HEK293 (cell line): ENCODE data around the gene WDR35.
"Not testable (repeated sequence)": the region's sequence is repeated elsewhere in the genome, so short reads cannot be mapped to it uniquely, and the experiment has no call there.

ENCODE experiments used
- CTCF ChIA-PET: fragments of 350-600 bp; formaldehyde crosslinking; extraction: SDS; loops from one replicate; lab custom pipeline; 2021; ENCODE audit warnings: antibody characterized with exemption; lab: Yijun Ruan, JAX
- POLR2A ChIA-PET: fragments of 300-600 bp; formaldehyde crosslinking; extraction: SDS; loops from one replicate; lab custom pipeline; 2020; ENCODE audit warnings: antibody characterized with exemption, inconsistent platforms; lab: Yijun Ruan, JAX
- H3K27ac ChIP-seq: fragments of 200-500 bp; sonication (Bioruptor generic); 2 replicates; pipeline ENCODE4 v1.5.1; 2014; ENCODE audit warnings: low read depth, low read length, control low read depth, inconsistent platforms; ENCODE audit errors: extremely low read depth
- H3K36me3 ChIP-seq, 2 experiments: fragments of 200-500 bp in 1 of 2; sonication (Bioruptor generic) in 1 of 2; 1 replicate in 1 of 2; 2 replicates in 1 of 2; pipeline ENCODE4 v1.5.1; 2014 to 2017; ENCODE audit warnings: inconsistent platforms in 2 of 2, low read length in 2 of 2; ENCODE audit not compliant: control insufficient read depth in 2 of 2, insufficient read depth in 1 of 2
- H3K4me1 ChIP-seq: fragments of 200-500 bp; sonication (Bioruptor generic); 2 replicates; pipeline ENCODE4 v1.5.1; 2014; ENCODE audit warnings: mild to moderate bottlenecking, low read length, inconsistent platforms; ENCODE audit not compliant: control insufficient read depth, insufficient read depth
- H3K4me3 ChIP-seq: 2 replicates; pipeline ENCODE4 v1.5.1; 2011; ENCODE audit warnings: low read depth, mild to moderate bottlenecking, control low read depth, low read length, moderate library complexity
- H3K9me3 ChIP-seq: fragments of 200-500 bp; sonication (Bioruptor generic); 2 replicates; pipeline ENCODE4 v1.5.1; 2014; ENCODE audit warnings: low read depth, low read length, inconsistent platforms; ENCODE audit not compliant: control insufficient read depth, insufficient read depth
- EGR2 ChIP-seq: fragments of 450-650 bp; formaldehyde crosslinking; IDR thresholded peaks from 2 replicates; pipeline ENCODE4 v1.5.1; 2016; ENCODE audit warnings: low read depth, missing biosample characterization, missing genetic modification characterization
- MYNN ChIP-seq: fragments of 450-650 bp; formaldehyde crosslinking; IDR thresholded peaks from 2 replicates; pipeline ENCODE4 v1.5.1; 2016; ENCODE audit warnings: missing biosample characterization, missing genetic modification characterization, borderline replicate concordance
- PATZ1 ChIP-seq: fragments of 450-650 bp; formaldehyde crosslinking; IDR thresholded peaks from 2 replicates; pipeline ENCODE4 v1.5.1; 2016; ENCODE audit warnings: missing biosample characterization, missing genetic modification characterization
- REPIN1 ChIP-seq: fragments of 450-650 bp; formaldehyde crosslinking; IDR thresholded peaks from 2 replicates; pipeline ENCODE4 v1.5.1; 2017; ENCODE audit warnings: missing biosample characterization, missing genetic modification characterization, low read depth
- SETDB1 ChIP-seq: IDR thresholded peaks from one replicate; pipeline ENCODE4 v1.6.1; 2017; ENCODE audit warnings: mild to moderate bottlenecking, low read length, moderate library complexity, mixed read lengths; ENCODE audit not compliant: insufficient read length
- SP2 ChIP-seq: fragments of 450-650 bp; formaldehyde crosslinking; IDR thresholded peaks from 2 replicates; pipeline ENCODE4 v1.5.1; 2016; ENCODE audit warnings: missing biosample characterization, missing genetic modification characterization
- TCF7L2 ChIP-seq: IDR thresholded peaks from 2 replicates; pipeline ENCODE4 v1.6.1; 2011; ENCODE audit warnings: low read depth, mild to moderate bottlenecking, inconsistent platforms, low read length, moderate library complexity, borderline replicate concordance
- ZBTB48 ChIP-seq: fragments of 450-650 bp; formaldehyde crosslinking; IDR thresholded peaks from 2 replicates; pipeline ENCODE4 v1.5.1; 2016; ENCODE audit warnings: missing biosample characterization, missing genetic modification characterization
- ZFHX2 ChIP-seq: fragments of 450-650 bp; formaldehyde crosslinking; conservative IDR thresholded peaks from 2 replicates; pipeline ENCODE4 v1.5.1; 2016; ENCODE audit warnings: missing biosample characterization, missing genetic modification characterization
- ZNF146 ChIP-seq: fragments of 450-650 bp; formaldehyde crosslinking; IDR thresholded peaks from 2 replicates; pipeline ENCODE4 v1.5.1; 2016; ENCODE audit warnings: missing biosample characterization, missing genetic modification characterization
- ZNF24 ChIP-seq: fragments of 450-650 bp; formaldehyde crosslinking; IDR thresholded peaks from 2 replicates; pipeline ENCODE4 v1.5.1; 2016; ENCODE audit warnings: missing biosample characterization, missing genetic modification characterization
- ZNF311 ChIP-seq: fragments of 450-650 bp; formaldehyde crosslinking; IDR thresholded peaks from 2 replicates; pipeline ENCODE4 v1.5.1; 2017; ENCODE audit warnings: missing biosample characterization, missing genetic modification characterization, borderline replicate concordance
- ZNF544 ChIP-seq: fragments of 450-650 bp; formaldehyde crosslinking; IDR thresholded peaks from 2 replicates; pipeline ENCODE4 v1.5.0; 2017; ENCODE audit warnings: missing biosample characterization, missing genetic modification characterization
- ZNF561 ChIP-seq: fragments of 450-650 bp; IDR thresholded peaks from 2 replicates; pipeline ENCODE4 v1.5.1; 2018; ENCODE audit warnings: missing biosample characterization, missing genetic modification characterization, borderline replicate concordance
- ZNF621 ChIP-seq: fragments of 450-650 bp; formaldehyde crosslinking; IDR thresholded peaks from 2 replicates; pipeline ENCODE4 v1.5.1; 2017; ENCODE audit warnings: missing biosample characterization, missing genetic modification characterization
- ZNF843 ChIP-seq: fragments of 450-650 bp; formaldehyde crosslinking; IDR thresholded peaks from 2 replicates; pipeline ENCODE4 v1.5.1; 2016; ENCODE audit warnings: missing biosample characterization, missing genetic modification characterization
- TF ChIP-seq, protein P1 (sequence below): fragments of 450-650 bp; formaldehyde crosslinking; conservative IDR thresholded peaks from 2 replicates; pipeline ENCODE4 v1.5.1; 2016; ENCODE audit warnings: low read depth, missing biosample characterization, missing genetic modification characterization

WDR35 gene

DNA sequence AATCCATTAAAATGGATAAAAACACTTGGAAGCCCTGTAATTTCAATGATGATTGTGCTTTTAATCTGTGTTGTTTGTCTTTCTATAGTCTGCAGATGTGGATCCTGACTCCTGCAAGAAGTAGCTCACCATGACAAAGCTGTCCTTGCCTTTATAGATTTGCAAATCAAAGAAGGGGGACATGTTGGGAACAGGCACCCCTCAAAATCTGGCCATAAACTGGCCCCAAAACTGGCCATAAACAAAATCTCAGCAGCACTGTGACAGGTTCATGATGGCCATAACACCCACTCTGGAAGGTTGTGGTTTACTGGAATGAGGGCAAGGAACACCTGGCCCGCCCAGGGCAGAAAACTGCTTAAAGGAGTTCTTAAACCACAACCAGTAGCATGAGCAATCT, 62.1 kb downstream of the WDR35 start:
- H3K36me3 ChIP-seq = peaks cover 20 to 33% of the 10 kb centered on the region in 2 experiments
- H3K9me3 ChIP-seq = not testable (repeated sequence)
- TF ChIP-seq SETDB1 = peak; percentile 52
- TF ChIP-seq, all 188 proteins: peak for 1; not testable (repeated sequence) for 187
- POLR2A ChIA-PET, H3K4me3 ChIP-seq, H3K4me1 ChIP-seq, H3K27ac ChIP-seq: not testable (repeated sequence)
- CTCF ChIA-PET = interaction anchor here (0.6 kb wide), 1 partner anchor 1130 kb away, joined by 4 read pairs; no protein-coding TSS in a partner anchor

DNA sequence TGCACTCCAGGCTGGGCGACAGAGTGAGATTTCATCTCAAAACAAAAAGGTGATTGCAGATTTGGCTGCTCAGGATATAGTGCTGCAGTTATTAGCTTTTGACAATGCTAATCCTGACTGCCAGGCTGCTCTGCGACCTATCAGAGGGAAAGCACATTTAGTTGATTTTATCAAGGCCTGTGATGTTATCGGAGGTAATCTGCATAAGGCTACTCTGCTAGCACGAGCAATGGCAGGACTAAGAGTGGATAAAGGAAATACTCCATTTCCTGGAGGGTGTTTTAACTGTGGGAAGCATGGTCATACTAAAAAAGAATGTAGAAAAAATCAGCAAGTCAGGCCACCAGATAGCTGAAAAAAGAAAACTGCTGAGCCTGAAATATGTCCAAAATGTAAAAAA, 65.4 kb downstream of the WDR35 start:
- H3K4me1 ChIP-seq, CTCF ChIA-PET, H3K9me3 ChIP-seq, H3K4me3 ChIP-seq, H3K27ac ChIP-seq, POLR2A ChIA-PET: not testable (repeated sequence)
- peaks cover 4 to 21% of the 10 kb centered on the region in 2 experiments; a peak in 1 of 3 replicates for H3K36me3 ChIP-seq

DNA sequence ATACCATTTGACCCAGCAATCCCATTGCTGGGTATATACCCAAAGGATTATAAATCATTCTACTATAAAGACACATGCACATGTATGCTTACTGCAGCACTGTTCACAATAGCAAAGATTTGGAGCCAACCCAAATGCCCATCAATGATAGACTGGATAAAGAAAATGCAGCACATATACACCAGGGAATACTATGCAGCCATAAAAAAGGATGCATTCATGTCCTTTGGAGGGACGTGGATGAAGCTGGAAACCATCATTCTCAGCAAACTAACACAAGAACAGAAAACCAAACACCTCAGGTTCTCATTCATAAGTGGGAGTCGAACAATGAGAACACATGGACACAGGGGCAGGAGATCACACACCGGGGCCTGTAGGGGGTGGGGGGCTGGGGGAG, 67.7 kb downstream of the WDR35 start:
- H3K36me3 ChIP-seq, H3K4me3 ChIP-seq, H3K9me3 ChIP-seq, CTCF ChIA-PET, POLR2A ChIA-PET, H3K27ac ChIP-seq, H3K4me1 ChIP-seq: not testable (repeated sequence)
- peak; percentile 78 for TF ChIP-seq ZNF146

DNA sequence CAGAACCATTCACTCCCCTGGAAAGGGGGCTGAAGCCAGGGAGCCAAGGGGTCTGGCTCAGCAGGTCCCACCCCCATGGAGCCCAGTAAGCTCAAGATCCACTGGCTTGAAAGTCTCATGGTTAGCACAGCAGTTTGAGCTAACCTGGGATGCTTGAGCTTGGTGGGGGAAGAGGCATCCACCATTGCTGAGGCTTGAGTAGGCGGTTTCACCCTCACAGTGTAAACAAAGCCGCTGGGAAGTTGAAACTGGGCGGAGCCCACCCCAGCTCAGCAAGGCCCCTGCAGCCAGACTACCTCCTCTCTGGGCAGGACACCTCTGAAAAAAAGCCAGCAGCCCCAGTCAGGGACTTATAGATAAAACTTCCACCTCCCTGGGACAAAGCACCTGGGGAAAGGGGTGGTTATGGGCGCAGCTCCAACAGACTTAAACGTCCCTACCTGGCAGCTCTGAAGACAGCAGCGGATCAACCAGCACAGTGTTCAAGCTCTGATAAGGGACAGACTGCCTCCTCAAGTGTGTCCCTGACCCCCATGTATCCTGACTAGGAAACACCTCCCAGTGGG, 73.4 kb downstream of the WDR35 start:
- ChIA-PET CTCF (interaction anchor here (0.6 kb wide), 1 partner anchor 9 kb away, joined by 3 read pairs; no protein-coding TSS in a partner anchor), POLR2A (no interaction called here)
- Histone ChIP-seq H3K36me3 (no peaks in the 10 kb centered on the region), H3K4me3 (no peak overlapping the region), H3K27ac (no peak overlapping the region), H3K9me3 (no peaks in the 10 kb centered on the region), H3K4me1 (0 out of 2 replicates have a peak, but pooled peaks cover 2% of the 10 kb centered on the region)
- no peak for TF ChIP-seq SP2 (tag by site-specific recombination)
- TF ChIP-seq EGR2 (tag by site-specific recombination) = peak; percentile 47
- TF ChIP-seq ZFHX2 (tag by site-specific recombination) = peak; percentile 54; the same call in 1 of the 2 replicates

DNA sequence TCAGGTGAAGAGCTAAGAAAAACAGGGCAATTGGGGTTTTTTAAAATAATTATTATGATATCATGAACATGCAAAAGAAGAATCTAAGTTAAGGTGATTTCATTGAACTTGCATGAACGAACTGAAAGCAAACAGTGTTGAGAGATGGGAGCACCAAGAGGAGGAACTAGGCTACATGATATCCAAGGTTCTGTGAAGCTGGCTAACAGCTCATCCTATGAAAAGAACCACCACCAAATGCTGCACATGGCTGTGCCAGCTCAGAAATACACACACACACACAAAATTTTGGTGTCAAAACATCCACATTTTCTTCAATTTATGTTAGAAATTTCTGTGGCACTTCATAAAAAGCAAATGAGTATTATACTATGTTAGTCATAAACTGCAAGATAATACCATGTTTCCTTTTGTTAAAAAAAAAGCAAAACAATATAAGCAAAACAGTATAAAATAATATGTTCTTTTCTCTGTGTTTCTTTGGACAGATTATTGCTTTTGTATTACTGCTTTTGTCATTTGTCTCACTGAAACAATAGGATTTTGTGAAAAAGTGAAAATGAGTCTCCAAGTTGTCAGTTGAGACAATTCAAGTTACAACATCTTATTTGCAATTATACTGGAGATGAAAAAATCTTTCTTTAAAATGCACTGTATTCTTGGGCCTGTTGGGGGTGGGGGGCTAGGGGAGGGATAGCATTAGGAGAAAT, 75.5 kb downstream of the WDR35 start:
- Histone ChIP-seq H3K4me3 (no peak overlapping the region), H3K27ac (no peak overlapping the region), H3K4me1 (0 out of 2 replicates have a peak, but pooled peaks cover 2% of the 10 kb centered on the region), H3K36me3 (no peaks in the 10 kb centered on the region), H3K9me3 (no peaks in the 10 kb centered on the region)
- TF ChIP-seq ZNF24 (tag by site-specific recombination) (no peak), ZNF843 (tag by site-specific recombination) (no peak), REPIN1 (no peak), ZNF311 (tag by site-specific recombination) (no peak), ZNF621 (tag by site-specific recombination) (no peak), ZNF561 (tag by site-specific recombination) (no peak), MYNN (tag by site-specific recombination) (no peak), ZNF544 (tag by site-specific recombination) (no peak), TCF7L2 (no peak), PATZ1 (no peak), ZBTB48 (tag by site-specific recombination) (no peak)
- TF ChIP-seq, protein P1, sequence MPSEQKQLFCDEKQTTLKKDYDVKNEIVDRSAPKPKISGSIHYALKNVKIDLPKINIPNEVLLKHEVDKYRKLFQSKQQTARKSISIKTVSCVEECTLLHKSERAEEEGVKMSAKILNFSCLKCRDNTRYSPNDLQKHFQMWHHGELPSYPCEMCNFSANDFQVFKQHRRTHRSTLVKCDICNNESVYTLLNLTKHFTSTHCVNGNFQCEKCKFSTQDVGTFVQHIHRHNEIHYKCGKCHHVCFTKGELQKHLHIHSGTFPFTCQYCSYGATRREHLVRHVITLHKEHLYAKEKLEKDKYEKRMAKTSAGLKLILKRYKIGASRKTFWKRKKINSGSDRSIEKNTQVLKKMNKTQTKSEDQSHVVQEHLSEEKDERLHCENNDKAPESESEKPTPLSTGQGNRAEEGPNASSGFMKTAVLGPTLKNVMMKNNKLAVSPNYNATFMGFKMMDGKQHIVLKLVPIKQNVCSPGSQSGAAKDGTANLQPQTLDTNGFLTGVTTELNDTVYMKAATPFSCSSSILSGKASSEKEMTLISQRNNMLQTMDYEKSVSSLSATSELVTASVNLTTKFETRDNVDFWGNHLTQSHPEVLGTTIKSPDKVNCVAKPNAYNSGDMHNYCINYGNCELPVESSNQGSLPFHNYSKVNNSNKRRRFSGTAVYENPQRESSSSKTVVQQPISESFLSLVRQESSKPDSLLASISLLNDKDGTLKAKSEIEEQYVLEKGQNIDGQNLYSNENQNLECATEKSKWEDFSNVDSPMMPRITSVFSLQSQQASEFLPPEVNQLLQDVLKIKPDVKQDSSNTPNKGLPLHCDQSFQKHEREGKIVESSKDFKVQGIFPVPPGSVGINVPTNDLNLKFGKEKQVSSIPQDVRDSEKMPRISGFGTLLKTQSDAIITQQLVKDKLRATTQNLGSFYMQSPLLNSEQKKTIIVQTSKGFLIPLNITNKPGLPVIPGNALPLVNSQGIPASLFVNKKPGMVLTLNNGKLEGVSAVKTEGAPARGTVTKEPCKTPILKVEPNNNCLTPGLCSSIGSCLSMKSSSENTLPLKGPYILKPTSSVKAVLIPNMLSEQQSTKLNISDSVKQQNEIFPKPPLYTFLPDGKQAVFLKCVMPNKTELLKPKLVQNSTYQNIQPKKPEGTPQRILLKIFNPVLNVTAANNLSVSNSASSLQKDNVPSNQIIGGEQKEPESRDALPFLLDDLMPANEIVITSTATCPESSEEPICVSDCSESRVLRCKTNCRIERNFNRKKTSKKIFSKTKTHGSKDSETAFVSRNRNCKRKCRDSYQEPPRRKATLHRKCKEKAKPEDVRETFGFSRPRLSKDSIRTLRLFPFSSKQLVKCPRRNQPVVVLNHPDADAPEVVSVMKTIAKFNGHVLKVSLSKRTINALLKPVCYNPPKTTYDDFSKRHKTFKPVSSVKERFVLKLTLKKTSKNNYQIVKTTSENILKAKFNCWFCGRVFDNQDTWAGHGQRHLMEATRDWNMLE (tag by site-specific recombination) = no peak
- ChIA-PET POLR2A (no interaction called here), CTCF (no interaction called here)
